OCI-LY3 (cell line): ENCODE data around the gene GIT1.

ENCODE experiments used
- H2AFZ ChIP-seq: fragments of 200-600, 300-600 bp; shearing (Covaris generic); 2 replicates; pipeline ENCODE4 v1.6.0; 2014; ENCODE audit warnings: antibody characterized with exemption, low read depth, low read length
- H3K27ac ChIP-seq: fragments of 200-600, 300-600 bp; sonication (generic); 2 replicates; pipeline ENCODE4 v1.5.1; 2014; ENCODE audit warnings: mild to moderate bottlenecking, low read length, moderate library complexity, mixed read lengths
- H3K27me3 ChIP-seq: fragments of 200-600, 300-600 bp; sonication (generic); 2 replicates; pipeline ENCODE4 v1.6.1; 2014; ENCODE audit warnings: low read depth, low read length, mixed read lengths
- H3K36me3 ChIP-seq: fragments of 200-600, 300-600 bp; sonication (generic); replicated peaks from 2 replicates; pipeline ENCODE3; 2014; ENCODE audit warnings: low read depth, low read length, mixed read lengths
- H3K4me1 ChIP-seq: fragments of 300-600, 200-600 bp; sonication (generic); 2 replicates; pipeline ENCODE4 v1.6.1; 2014; ENCODE audit warnings: low read length, mixed read lengths
- H3K4me2 ChIP-seq: fragments of 200-600, 300-600 bp; sonication (generic); 2 replicates; pipeline ENCODE4 v1.6.1; 2014; ENCODE audit warnings: low read length, mixed read lengths
- H3K4me3 ChIP-seq: fragments of 300-600, 200-600 bp; sonication (generic); 2 replicates; pipeline ENCODE4 v1.5.1; 2014; ENCODE audit warnings: antibody characterized with exemption, mild to moderate bottlenecking, low read length, moderate library complexity
- H3K79me2 ChIP-seq: fragments of 300-600, 200-600 bp; shearing (Covaris generic); 2 replicates; pipeline ENCODE4 v1.6.1; 2014; ENCODE audit warnings: mild to moderate bottlenecking, low read length, mixed read lengths
- H3K9ac ChIP-seq: fragments of 300-600, 200-600 bp; shearing (Covaris generic); 2 replicates; pipeline ENCODE4 v1.6.0; 2014; ENCODE audit warnings: mild to moderate bottlenecking, low read length, moderate library complexity
- H3K9me3 ChIP-seq: fragments of 200-600, 300-600 bp; shearing (Covaris generic); 2 replicates; pipeline ENCODE4 v1.6.1; 2014; ENCODE audit warnings: low read length, mixed read lengths; ENCODE audit not compliant: insufficient read depth
- H4K20me1 ChIP-seq: fragments of 200-600, 300-600 bp; sonication (generic); 2 replicates; pipeline ENCODE4 v1.6.1; 2016; ENCODE audit warnings: low read length, mixed read lengths; ENCODE audit not compliant: insufficient read depth
- CTCF ChIP-seq: fragments of 200-600, 300-600 bp; sonication (generic); IDR thresholded peaks from 2 replicates; pipeline ENCODE4 v1.5.1; 2014; ENCODE audit warnings: antibody characterized with exemption, low read length, low read depth
- EZH2phosphoT487 ChIP-seq: fragments of 200-600 bp; shearing (Covaris generic); IDR thresholded peaks from 2 replicates; pipeline ENCODE4 v1.6.1; 2018; ENCODE audit warnings: antibody characterized with exemption, mixed run types, low read depth

GIT1 gene

GRCh38 chr17:29568331-29569244 lies 20.9 kb downstream of the GIT1 start, which contains the start of gene TP53I13:
TSS of gene TP53I13 (plus strand) at chr17:29568701. CDS start at chr17:29568759, 58 bp downstream.
- Histone ChIP-seq H4K20me1 (no peaks in the 10 kb centered on the region), H2AFZ (peak within 1 kb of the TSS; percentile 73; the same call in 1 of the 2 replicates), H3K27ac (peak within 1 kb of the TSS; percentile 82), H3K79me2 (peaks cover 26% of the 10 kb centered on the region), H3K27me3 (no peaks in the 10 kb centered on the region), H3K4me2 (peak within 1 kb of the TSS; percentile 98), H3K4me1 (peaks cover 19% of the 10 kb centered on the region), H3K9ac (peak within 1 kb of the TSS; percentile 85), H3K4me3 (peak within 1 kb of the TSS; percentile 96), H3K36me3 (no peaks in the 10 kb centered on the region), H3K9me3 (no peaks in the 10 kb centered on the region)
- no peak for TF ChIP-seq CTCF
- no peak for TF ChIP-seq EZH2phosphoT487

DNA sequence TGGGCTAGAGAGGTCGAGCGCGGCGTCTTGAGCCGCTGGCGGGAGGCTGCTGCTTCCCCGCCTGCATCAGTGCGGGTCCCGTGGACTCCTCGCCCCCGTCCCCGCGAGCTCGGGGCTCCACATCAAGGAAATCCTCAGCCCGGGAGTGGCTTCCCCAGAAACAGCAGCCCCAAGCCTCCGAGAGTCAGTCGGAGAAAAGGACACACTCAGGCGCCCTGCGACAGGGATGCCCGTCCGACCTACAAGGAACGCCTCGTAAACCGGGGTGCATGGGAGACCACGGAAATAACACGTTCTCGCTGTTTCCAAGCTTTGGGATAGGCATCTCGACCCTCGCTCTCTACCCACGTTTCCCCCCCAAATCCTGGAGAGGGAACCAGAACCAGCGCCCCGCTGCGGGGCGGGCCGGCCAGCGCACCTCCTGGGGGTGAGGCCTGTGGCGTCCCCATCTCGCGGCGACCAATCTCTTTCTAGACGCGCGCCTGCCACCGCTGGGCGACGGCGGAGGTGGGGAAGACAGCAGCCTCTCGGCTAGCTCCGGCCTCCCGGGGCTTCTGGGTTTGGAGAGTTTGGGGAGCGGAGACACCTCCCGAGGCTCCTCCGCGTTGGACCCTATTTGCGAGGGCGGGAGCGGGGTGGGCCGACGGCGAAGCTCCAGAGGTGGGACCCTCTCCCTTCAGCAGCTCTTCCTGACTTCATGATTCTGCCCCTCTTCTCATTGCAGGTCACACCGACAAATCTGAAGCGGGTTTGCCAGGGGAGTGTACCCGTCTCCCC lies 21.7 kb downstream of the GIT1 start:
- Histone ChIP-seq H3K27ac (peak overlapping the region; percentile 82), H4K20me1 (no peaks in the 10 kb centered on the region), H3K4me3 (peak overlapping the region; percentile 80), H3K36me3 (no peaks in the 10 kb centered on the region), H3K27me3 (no peaks in the 10 kb centered on the region), H3K9ac (peak overlapping the region; percentile 75), H3K4me2 (peak overlapping the region; percentile 98), H3K4me1 (peaks cover 14% of the 10 kb centered on the region), H3K9me3 (no peaks in the 10 kb centered on the region), H3K79me2 (peaks cover 26% of the 10 kb centered on the region), H2AFZ (peak overlapping the region; percentile 4; the same call in 1 of the 2 replicates)
- no peak for TF ChIP-seq EZH2phosphoT487
- peak; percentile 50 for TF ChIP-seq CTCF

- Histone ChIP-seq H3K27me3 (no peaks in the 10 kb centered on the region), H3K9me3 (no peaks in the 10 kb centered on the region), H3K27ac (peak overlapping the region; percentile 82), H3K4me2 (peak overlapping the region; percentile 98), H4K20me1 (no peaks in the 10 kb centered on the region), H3K4me3 (peak overlapping the region; percentile 80), H3K36me3 (peaks cover 5% of the 10 kb centered on the region), H3K79me2 (peaks cover 26% of the 10 kb centered on the region), H3K4me1 (peaks cover 11% of the 10 kb centered on the region), H3K9ac (peak overlapping the region; percentile 75), H2AFZ (no peak overlapping the region; the same call in 1 of the 2 replicates)
- TF ChIP-seq CTCF (no peak), EZH2phosphoT487 (no peak)
Observed at GRCh38 chr17:29567304-29567553, 22.2 kb downstream of the GIT1 start.
